GM18520 (cell line): ENCODE data around the gene CYTIP.
A peak's percentile ranks its signal among the peaks of the same experiment; 100 is the strongest.

Source experiments
- ATAC-seq: cut with Tn5 transposase; IDR thresholded peaks from one replicate; pipeline ENCODE4 v1.9.1; 2021; ENCODE audit not compliant: unreplicated experiment

CYTIP gene

DNA sequence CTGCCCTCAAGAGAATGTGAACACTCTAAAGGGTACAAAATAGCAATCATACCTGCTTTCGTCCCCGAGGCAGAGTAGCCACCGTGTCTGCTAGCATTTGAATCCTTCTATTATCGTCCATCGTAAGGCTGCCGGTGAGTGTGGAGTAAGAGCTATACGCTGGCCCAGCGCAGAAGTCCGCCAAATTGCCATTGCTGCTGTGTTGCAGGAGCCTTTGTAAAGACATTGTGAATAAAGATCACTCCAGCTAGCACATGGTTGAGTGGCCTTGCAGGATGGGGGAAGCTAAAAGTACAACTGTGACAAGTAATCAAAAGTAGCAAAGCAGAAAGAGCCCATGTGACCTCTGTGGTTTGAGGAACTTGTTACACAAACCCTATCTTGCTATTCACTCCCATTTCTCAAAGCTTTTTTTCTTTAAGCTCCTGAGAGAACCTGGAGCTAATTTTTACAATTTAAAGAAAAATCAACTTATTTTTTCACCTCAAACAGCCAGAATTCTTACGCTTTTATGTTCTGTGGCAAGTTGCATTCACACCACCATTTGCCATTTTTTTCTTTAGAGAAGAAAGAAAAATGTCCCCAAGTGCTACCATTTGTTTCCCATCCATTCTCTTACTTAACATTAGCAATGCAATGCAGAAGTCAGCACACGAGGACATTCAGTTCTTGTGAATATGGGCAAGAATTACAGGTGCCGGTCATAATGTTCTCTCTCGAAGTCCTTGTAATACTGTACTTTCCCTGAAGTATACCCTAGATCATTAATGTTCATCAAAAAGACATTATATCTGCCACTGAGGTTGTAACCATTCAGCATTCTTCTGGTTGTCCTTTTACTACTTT is at the start of gene CYTIP:
CYTIP (minus strand) TSS at position 295 of the 846 bp plus-strand sequence; CDS start at position 226, 69 bp downstream.
- ATAC-seq: peak; percentile 34

DNA sequence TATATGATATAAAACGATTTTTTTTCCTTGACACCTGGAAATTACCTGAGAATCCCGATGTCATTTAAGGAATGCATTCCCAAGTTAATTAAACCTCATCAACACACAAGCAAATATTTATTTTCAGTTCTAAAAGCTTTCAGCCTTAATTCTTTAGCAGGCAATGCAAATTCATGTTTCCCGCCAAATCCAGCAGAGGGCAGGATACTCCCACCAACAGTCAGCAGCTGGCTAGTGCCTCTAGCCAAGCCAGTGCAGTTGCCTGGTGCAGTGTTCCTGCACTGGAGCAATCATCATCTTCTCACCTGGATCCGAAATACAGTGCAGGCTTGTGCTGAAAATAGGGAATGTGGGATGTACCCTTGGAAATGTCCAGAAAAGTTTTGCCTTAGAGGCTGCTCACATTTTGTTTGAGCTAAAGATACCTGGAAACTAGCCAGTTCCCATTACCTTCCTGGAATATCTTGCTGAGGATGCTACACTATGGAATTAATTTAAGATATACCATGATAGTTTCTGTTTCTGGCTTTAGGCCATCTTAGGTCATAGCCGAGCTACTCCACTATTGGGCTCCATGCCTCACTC is 48.4 kb upstream of the CYTIP start:
- ATAC-seq: peak; percentile 86

DNA sequence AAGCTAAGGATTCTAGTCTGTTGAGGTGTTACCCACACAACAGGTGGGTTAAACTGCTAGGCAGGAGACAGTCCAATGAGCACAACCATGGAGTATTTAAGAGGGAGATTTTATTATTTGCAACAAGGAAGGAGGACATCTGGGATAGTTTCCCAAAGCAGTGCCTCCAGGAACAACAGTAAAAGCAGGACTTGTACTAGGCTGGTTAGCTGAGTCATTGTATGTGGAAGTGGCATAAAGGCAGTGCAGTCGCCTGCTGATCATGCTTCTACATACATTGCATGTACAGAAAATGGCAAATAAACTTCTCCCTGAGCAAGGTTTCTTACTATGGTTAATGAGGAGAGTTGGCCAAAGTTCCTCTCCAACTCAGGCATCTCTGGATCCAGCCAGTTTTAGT is 46.1 kb upstream of the CYTIP start:
- no peak for ATAC-seq

DNA sequence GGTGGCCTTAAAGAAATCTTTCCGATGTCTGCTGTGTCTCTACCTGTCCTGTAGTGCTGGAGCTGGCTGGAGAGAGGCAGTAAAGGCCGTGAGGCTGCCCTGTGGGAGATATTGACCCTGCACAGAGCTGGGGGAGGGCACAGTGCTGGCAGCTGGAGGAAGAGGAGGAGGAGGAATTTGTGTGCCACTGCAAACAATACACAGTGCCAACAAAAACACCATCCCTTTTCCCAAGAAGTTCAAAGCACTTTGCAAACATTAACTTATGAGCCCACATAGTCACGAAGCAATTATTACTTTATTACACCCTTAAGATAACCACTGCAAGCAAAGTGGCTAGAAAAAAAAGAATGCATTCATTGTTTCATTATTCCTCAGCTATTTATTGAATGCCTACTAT is 45.0 kb upstream of the CYTIP start:
- ATAC-seq: no peak

DNA sequence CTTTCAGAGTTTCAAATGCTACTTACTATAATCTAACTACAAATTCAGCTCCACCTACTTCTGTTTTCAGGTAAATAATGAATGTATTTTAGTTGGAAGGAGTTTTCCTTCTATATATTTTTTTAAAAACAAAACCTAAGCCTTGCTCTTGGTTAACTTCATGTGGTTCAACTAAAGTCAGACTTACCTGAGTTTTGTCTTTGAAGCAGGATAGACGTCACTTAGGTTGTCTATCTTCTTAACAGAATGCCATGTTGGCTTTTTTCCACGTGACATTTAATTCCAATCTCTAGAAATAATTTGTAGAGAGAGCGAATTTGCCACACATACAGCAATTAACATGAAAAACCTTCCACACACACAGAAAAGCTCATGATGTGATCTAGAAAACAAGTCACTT is 43.9 kb upstream of the CYTIP start:
- no peak for ATAC-seq

DNA sequence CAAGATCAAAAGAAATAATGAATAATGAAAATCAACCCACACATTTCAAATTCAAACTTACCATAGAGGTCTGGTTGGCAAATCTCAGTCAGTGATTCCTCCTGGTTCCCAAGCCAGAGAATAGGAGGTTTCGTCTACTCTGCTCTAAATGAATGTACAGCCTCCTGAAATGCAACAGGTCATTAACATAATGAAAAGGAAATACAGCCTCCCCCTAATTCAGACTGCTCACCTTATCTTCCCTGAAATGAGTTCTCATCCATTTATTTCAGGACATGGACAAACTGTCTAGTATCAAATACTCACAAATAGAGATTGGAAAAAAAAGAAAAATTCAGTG is 43.4 kb upstream of the CYTIP start:
- no peak for ATAC-seq

DNA sequence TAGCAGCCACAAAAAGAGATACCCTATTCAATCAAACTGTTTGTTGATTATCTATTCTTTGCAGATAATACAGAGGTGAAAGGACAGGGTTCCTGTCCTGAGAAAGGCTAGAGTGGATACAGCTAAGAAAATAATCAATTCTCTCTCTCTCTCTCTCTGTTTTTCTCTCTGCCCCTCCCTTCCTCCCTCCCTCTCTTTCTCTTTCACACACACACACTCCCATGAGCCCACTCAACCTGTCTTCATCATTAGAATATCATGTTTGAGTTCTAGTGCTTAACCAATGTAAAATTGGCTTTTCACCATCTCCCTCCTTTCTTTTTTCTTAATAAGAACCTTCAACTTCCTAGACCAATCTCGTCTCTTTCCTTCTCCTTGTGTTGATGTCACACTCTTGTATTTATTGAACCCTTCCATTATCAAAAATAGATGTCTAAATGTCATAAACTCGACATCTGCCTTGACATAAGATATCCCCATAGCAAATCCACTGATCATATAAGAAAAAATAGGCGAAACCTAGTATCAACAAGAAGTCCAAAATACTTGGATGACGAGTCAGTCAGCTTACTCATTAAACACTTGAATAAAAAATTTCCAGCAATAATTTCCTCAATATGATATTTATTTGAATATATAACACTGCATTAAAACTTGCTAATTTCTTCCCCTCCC is 42.8 kb upstream of the CYTIP start:
- no peak for ATAC-seq

DNA sequence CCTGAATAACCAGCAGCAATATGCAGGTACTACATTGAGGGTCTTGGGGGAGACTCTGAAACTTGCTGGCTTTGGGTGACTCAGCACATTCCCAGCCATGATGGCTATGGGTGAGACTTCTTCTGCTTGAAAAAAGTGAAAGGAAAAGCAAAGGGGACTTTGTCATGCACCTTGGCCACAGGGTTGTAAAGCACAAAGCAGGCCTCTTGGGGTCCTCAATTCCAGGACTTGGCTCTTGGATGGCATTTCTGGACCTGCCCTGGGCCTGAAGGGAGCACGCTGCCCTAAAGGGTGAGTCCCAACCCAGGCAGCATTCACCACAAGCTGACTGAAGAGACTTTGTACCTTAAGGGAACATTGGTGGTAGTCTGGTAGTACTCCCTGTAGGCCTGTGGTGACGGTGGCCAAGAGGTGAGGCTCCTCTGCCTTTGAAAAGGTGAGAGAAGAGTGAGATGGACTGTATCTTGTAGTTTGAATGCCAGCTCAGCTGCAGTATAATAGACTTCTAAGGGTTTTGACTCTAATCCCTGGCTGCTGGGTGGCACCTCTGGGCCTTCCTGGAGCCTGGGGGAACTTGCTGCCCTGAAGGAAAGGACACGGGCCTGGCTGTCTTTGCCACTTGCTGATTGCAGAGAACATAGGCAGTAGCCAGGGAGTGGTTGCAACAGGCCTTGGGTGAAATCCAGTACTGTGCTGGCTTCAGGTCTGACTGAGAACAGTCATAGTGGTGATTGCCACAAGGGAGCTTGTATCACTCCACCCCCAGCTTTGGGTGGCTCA is 36.5 kb upstream of the CYTIP start:
- ATAC-seq: peak; percentile 74

DNA sequence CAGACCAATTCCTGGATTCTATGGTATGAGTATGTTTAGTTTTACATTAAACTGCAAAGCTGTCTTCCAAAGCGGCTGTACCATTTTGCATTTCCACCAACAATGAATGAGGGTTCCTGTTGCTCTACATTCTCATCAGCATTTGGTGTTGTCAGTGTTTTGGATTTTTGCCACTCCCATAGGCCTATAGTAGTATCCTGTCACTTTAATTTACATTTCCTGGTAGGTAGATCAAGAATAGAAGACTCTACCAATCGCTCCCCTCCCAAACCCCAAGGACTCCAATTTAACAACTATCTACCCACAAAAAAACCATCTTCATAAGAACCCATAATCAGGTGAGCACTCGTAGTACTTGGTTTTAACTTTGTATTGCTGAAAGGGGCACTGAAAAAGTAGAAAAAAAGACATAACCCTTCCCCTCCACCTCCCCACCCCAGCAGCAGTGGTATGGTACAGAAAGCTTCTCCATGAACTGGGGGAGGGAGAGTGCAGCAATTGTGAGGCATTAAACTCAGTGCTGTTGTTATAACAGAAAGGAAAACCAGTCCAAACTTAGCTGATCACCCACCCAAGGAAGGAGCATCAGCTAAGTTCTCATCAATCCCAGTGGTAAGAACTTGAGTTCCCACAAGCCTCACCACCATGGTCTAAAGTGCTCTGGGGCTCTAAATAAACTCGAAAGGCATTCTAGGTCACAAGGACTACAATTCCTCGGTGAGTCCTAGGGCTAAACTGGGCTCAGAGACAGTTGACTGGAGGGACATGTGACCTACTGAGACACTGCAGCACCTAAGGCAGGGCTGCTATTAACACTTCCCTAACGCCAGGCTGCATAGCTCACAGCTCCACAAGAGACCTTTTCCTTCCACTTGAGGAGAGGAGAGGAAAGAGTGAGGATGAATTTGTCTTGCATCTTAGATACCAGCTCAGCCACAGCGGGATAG is 35.5 kb upstream of the CYTIP start:
- ATAC-seq: peak; percentile 40

DNA sequence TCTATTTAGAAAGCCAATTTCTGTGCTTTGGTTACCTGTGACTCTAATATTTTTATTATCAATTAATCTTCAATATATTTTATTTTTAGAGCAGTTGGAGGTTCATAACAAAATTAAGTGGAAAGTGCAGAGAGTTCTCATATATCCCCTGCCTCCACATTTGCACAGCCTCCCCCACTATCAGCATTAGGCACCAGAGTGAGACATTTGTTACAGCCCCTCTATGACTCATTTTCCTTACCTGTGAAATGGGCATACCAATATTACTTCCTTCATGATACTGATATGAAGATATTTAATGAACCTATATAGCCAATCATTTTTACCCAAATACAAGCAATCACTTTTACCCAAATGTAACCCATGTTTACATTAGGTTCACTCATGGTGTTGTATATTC is 34.0 kb upstream of the CYTIP start:
- no peak for ATAC-seq

DNA sequence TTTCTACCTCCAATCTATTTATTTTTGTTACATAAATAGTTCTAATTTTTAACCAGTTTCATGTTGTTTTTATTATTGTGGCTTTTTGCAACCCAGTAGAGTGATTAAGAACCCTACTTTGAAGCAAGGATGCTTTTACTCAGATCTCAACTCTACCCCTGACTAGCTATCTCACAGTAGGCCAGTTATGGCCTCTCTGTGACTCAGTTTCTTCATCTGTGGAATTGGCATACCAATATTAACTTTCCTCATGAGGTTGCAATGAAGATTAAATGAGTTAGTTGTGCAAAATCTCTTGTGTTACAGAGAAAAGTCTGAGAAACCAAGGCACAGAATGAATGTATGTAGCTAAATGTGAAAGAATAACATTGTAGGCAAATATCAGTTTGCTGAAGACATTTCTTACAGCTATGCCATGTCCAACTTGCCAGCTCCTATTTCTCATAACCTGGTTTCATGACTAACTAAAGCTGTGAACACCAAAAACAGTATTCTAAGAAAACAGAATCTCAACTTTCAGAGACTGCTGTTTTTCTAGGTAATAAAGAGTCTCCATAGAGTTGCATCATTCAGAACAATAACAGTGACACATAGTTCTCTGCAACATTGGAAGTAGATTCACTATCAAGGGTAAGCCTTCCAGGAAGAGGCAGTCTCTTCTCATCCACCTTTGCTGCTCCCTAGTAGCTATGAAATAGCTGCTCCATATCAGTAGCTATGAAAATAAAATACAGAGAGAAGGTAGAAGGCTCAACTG is 33.2 kb upstream of the CYTIP start:
- no peak for ATAC-seq

DNA sequence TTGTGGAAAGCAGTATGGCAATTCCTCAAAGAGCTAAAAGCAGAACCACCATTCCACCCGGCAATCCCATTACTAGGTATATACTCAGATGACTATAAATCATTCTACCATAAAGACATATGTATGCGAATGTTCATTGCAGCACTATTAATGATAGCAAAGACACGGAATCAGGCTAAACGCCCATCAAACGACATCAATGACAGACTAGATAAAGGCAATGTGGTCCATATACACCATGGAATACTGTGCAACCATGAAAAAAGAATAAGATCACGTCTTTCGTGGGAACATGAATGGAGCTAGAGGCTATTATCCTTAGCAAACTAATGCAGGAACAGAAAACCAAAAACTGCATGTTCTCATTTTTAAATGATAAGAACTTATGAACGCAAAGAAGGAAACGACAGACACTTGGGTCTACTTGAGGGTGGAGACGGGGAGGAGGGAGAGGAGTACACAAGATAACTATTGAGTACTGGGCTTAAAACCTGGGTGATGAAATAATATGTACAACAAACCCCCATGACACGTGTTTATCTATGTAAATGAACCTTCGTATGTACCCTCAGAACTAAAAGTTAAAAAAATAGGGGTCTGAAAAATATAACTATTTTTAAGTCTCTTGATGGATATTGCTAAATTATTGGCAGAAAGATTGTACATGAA is 32.0 kb upstream of the CYTIP start:
- no peak for ATAC-seq

DNA sequence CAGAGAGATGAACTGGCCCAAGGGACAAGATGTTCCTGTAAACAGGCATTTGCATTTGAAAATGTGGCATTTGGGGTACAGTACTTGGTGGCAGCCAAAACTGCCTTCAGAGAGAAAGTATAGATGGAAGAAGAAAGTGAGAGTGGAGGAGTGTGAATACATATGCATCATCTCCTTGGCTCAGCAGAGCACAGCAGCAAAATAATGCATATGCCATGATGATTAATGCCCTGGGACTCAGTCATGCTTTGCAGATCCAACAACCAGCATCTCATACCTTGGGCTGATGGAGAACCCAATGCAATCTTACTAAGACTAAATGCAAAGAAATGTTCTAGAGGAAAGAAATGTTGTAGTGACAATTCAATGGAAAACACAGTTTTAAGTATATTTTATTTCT is 29.7 kb upstream of the CYTIP start:
- ATAC-seq: no peak

DNA sequence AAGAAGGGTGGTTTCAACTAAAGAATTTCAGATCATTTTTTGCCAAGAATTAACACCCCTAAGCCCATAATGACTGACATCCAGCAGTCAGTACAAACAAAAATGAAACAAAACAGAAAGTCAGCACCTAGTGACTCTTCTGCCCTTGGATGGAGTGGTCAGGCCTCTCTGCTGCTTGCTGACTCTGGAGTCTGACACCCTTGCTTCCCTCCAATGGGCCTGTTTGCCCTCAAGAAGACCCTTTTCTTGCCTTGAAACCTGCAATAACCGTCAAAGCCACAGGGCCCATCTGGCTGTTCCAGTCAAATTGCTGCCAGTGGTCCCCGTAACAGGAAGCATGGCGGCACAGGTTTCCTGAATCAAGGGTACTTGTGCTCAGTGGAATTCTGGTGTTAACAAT is 27.2 kb upstream of the CYTIP start:
- no peak for ATAC-seq

DNA sequence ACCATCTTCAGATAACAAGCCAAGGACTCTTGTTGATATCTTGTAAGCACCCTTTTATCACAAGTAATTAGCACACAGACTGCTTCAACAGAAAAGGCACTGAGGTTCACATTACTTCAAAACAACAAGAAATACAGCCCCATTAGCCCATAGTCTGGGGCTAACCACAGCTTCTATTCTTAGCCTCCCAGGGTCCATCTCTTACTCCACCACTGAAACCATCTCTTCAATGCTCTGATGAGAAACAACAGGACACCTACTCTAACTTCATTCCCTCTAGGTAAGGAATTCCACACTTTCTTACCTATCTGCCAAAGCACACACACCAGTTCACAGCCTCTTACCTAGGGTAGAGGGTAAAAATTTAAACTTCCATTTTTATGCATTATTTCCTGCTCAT is 26.4 kb upstream of the CYTIP start:
- ATAC-seq: peak; percentile 28

DNA sequence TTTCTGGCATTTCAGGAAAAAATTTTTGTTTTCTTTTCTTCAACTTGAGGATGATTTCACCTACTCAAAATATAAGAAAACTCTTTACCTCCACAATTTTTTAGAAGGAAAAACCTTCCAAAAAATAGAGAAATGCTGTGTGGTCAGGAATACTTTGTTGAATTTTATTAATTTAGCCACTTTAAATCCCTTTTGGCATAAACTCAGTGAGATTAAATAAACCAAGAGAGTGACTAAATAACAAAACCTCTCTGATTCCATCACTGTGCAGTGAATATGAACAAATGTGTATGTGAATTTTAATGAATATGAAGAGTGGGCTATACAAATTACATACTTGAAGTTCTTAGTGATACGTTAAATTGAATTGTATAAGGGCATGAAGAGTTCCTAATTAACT is 25.8 kb upstream of the CYTIP start:
- ATAC-seq: no peak

DNA sequence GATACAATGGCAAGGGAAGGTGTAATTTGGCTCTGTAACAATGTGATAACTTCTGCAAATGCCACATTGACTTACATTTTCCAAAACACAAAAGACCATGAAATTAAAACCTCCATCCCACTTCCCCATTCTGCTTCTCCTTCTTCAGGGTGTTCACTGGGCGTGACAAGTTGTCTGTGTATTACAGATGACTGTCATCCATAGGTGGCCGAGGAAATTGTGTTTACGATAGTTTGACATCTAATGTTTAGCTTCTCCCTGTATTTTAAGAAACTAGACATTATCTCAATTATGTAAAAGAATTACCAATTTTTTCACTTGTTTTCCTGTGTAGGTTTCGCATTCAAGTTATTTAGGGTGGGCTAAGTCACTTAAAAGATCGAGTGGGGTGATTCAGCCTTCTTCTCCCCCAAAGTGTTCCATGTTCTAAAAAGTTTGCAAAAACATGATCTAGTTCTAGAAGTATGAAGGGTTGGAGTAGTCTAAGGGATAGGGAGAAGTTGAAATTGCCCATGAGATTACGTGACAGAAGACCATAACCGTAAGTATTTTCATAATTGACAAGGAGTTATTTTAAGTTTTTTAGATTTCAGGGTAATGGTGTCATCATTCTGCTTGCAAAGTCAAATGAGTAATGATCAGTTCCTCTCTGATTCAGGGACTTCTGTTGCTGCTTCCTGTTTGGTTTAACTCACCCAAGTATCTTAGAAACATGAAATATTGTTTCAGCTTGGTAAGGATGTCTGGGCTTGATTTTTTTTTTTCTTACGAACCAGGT is 25.2 kb upstream of the CYTIP start:
- peak; percentile 68 for ATAC-seq

DNA sequence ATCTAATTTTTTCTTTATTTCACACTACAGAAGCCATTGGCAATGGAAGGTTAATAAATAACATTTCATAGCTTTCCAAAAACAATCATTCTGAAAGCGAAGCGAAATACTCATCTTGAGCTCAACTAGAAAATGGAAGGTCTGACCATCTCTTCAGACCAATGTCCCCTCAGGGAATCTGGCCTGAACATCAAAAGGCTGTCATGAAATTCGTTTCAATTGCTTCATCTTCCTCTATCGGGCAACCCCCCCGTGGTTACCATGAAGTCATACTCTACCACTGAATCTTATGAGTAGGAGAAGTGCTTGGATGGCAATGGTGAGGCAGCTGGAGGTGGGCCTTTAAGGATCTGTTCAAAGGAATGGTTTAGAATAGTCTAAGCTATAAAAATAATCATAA is 22.9 kb upstream of the CYTIP start:
- peak; percentile 19 for ATAC-seq
